A673 (cell line): Measurements from ENCODE around the gene CAST. TPM values are rescaled to one million over a fixed set of nuclear protein-coding genes. Genes with fewer than 3 reads are reported as not detected.

Source experiments
- BruUV-seq: library from RNA; stranded (reverse); fragments of 400-500 nt; replicated peaks from 2 replicates; lab custom pipeline; 2021; lab: Mats Ljungman, UMichigan
- CTCF ChIA-PET: fragments of 300-600 bp; sonication (Branson Sonifier 250); formaldehyde crosslinking; loops from one replicate; lab custom pipeline; 2022; ENCODE audit warnings: antibody characterized with exemption; lab: Charles Lee
- POLR2A ChIA-PET: fragments of 300-600 bp; sonication (Branson Sonifier 250); formaldehyde crosslinking; loops from one replicate; lab custom pipeline; 2022; ENCODE audit warnings: antibody characterized with exemption; ENCODE audit not compliant: low non-redundant PET; lab: Charles Lee
- DNase-seq: peaks from one replicate; pipeline ENCODE4 v3.0.0-alpha.2; 2015; ENCODE audit warnings: low spot score
- H3K27ac ChIP-seq: fragments of 200-600 bp; sonication (generic); 2 replicates; pipeline ENCODE4 v1.5.1; 2016; ENCODE audit warnings: mixed run types, low read depth, mild to moderate bottlenecking, mixed read lengths, antibody characterized with exemption, low read length; ENCODE audit not compliant: poor library complexity, severe bottlenecking
- H3K27me3 ChIP-seq: fragments of 200-600 bp; sonication (generic); replicated peaks from 2 replicates; pipeline ENCODE4 v1.6.1; 2017; ENCODE audit warnings: mixed run types, low read depth, mild to moderate bottlenecking, mixed read lengths, antibody characterized with exemption, low read length; ENCODE audit not compliant: insufficient read depth, poor library complexity
- H3K36me3 ChIP-seq: fragments of 200-600 bp; sonication (generic); 2 replicates; pipeline ENCODE4 v1.6.1; 2016; ENCODE audit warnings: mixed run types, mild to moderate bottlenecking, mixed read lengths, antibody characterized with exemption, low read length; ENCODE audit not compliant: insufficient read depth, poor library complexity, severe bottlenecking
- H3K4me1 ChIP-seq: fragments of 200-600 bp; sonication (generic); 2 replicates; pipeline ENCODE4 v1.6.1; 2017; ENCODE audit warnings: mixed run types, mild to moderate bottlenecking, mixed read lengths, antibody characterized with exemption, low read length; ENCODE audit not compliant: insufficient read depth, poor library complexity, severe bottlenecking
- H3K4me3 ChIP-seq: fragments of 200-600 bp; sonication (generic); 2 replicates; pipeline ENCODE4 v1.5.1; 2016; ENCODE audit warnings: low read depth, mixed run types, mild to moderate bottlenecking, mixed read lengths, low read length; ENCODE audit not compliant: poor library complexity, severe bottlenecking
- H3K9me3 ChIP-seq: fragments of 200-600 bp; sonication (generic); 2 replicates; pipeline ENCODE4 v1.6.1; 2016; ENCODE audit warnings: mixed run types, low read depth, mild to moderate bottlenecking, mixed read lengths, antibody characterized with exemption, low read length; ENCODE audit not compliant: poor library complexity, severe bottlenecking
- CTCF ChIP-seq: fragments of 300-800, 200-600 bp; sonication (generic); conservative IDR thresholded peaks from 2 replicates; pipeline ENCODE4 v1.5.1; 2017; ENCODE audit warnings: low read depth, mild to moderate bottlenecking, antibody characterized with exemption, low read length, moderate library complexity, mixed read lengths
- EZH2 ChIP-seq: fragments of 200-600 bp; sonication (generic); IDR thresholded peaks from 2 replicates; pipeline ENCODE4 v1.6.1; 2017; ENCODE audit warnings: borderline replicate concordance, low read depth, mild to moderate bottlenecking, mixed read lengths, antibody characterized with exemption, low read length; ENCODE audit not compliant: poor library complexity, severe bottlenecking
- intact Hi-C: fragments of 100-400 bp; cut with micrococcal nuclease; formaldehyde crosslinking; loops from one replicate; pipeline ENCODE4 v1.10.0; 2022; ENCODE audit not compliant: unreplicated experiment
- total RNA-seq: library from RNA; stranded (reverse); gene quantifications from 2 replicates; pipeline ENCODE4 v1.2.3, GENCODE V29; 2021

The CAST gene
- total RNA-seq, 1 experiment from 2014 or later = 66.8 TPM

GRCh38 chr5:96634881-96635280, 27.3 kb upstream of the CAST start:
- H3K4me1 ChIP-seq = peaks cover 17% of the 10 kb centered on the region

GRCh38 chr5:96636046-96636445, 26.1 kb upstream of the CAST start:
- Histone ChIP-seq H3K27ac (no peak overlapping the region), H3K4me3 (no peak overlapping the region), H3K27me3 (no peaks in the 10 kb centered on the region), H3K36me3 (no peaks in the 10 kb centered on the region), H3K4me1 (peaks cover 5% of the 10 kb centered on the region), H3K9me3 (no peaks in the 10 kb centered on the region)
- no TSS peak for BruUV-seq
- ChIA-PET CTCF (no interaction called here), POLR2A (no interaction called here)
- no peak for TF ChIP-seq EZH2
- no peak for TF ChIP-seq CTCF
- intact Hi-C loops = no loop called here
- DNase-seq = no peak

More at GRCh38 chr5:96634881-96635280, 27.3 kb upstream of the CAST start:
- Histone ChIP-seq H3K27ac (no peak overlapping the region), H3K27me3 (no peaks in the 10 kb centered on the region), H3K9me3 (no peaks in the 10 kb centered on the region), H3K36me3 (no peaks in the 10 kb centered on the region), H3K4me3 (no peak overlapping the region)
- CTCF ChIA-PET = no interaction called here
- BruUV-seq = no TSS peak
- TF ChIP-seq CTCF = no peak
- no peak for TF ChIP-seq EZH2
- POLR2A ChIA-PET = no interaction called here
- intact Hi-C loops = no loop called here
- no peak for DNase-seq

- intact Hi-C loops = no loop called here
- H3K4me1 ChIP-seq = peaks cover 3% of the 10 kb centered on the region
- DNase-seq = no peak
- H3K27me3 ChIP-seq = no peaks in the 10 kb centered on the region
- TF ChIP-seq EZH2 = no peak
- H3K27ac ChIP-seq = no peak overlapping the region
- BruUV-seq = no TSS peak
- CTCF ChIA-PET = no interaction called here
- POLR2A ChIA-PET = no interaction called here
- no peak overlapping the region for H3K4me3 ChIP-seq
- H3K9me3 ChIP-seq = no peaks in the 10 kb centered on the region
- no peaks in the 10 kb centered on the region for H3K36me3 ChIP-seq
Observed at GRCh38 chr5:96636594-96636993, 25.6 kb upstream of the CAST start.

- BruUV-seq = no TSS peak
- ChIA-PET CTCF (no interaction called here), POLR2A (no interaction called here)
- no peak for TF ChIP-seq CTCF
- Histone ChIP-seq H3K4me1 (peaks cover 3% of the 10 kb centered on the region), H3K9me3 (no peaks in the 10 kb centered on the region), H3K27ac (no peak overlapping the region), H3K36me3 (no peaks in the 10 kb centered on the region), H3K27me3 (no peaks in the 10 kb centered on the region), H3K4me3 (no peak overlapping the region)
- intact Hi-C loops = no loop called here
- DNase-seq = no peak
Observed at GRCh38 chr5:96637196-96637595, 25.0 kb upstream of the CAST start.
